Sciatic nerve (tissue), 2 donors: ENCODE measurements around the gene C13orf46. TPM values are rescaled to one million over a fixed set of nuclear protein-coding genes. Genes with fewer than 3 reads are reported as not detected.
A peak's percentile ranks its signal among the peaks of the same experiment; 100 is the strongest.

Experiments used
- ATAC-seq: fragments of 200-7000 bp; cut with Tn5 transposase; one replicate; pipeline ENCODE4 v1.9.1; 2020; ENCODE audit warnings: mild to moderate bottlenecking, moderate library complexity
- DNase-seq: peaks from one replicate; pipeline ENCODE4 v3.0.0-alpha.2; 2020; ENCODE audit warnings: low spot score
- intact Hi-C: fragments of 100-400 bp; cut with DNase I; formaldehyde crosslinking; loops from one replicate; pipeline ENCODE4 v1.14.2; 2022
- total RNA-seq: library from RNA; stranded (reverse); fragmentation: NEBNext Ultra II Directional; extraction: Animal tissue kit (Norgen Biotek cat#: 25700); gene quantifications from one replicate; pipeline ENCODE4 v1.2.1, GENCODE V29; 2021
- donor health status: DM: no; HTN: no; CAD: no.
- donor health status: DM: no; HTN: no; CAD: no.

C13orf46 gene
- total RNA-seq, 1 donor from 2014 or later, result 3.6 TPM

DNA sequence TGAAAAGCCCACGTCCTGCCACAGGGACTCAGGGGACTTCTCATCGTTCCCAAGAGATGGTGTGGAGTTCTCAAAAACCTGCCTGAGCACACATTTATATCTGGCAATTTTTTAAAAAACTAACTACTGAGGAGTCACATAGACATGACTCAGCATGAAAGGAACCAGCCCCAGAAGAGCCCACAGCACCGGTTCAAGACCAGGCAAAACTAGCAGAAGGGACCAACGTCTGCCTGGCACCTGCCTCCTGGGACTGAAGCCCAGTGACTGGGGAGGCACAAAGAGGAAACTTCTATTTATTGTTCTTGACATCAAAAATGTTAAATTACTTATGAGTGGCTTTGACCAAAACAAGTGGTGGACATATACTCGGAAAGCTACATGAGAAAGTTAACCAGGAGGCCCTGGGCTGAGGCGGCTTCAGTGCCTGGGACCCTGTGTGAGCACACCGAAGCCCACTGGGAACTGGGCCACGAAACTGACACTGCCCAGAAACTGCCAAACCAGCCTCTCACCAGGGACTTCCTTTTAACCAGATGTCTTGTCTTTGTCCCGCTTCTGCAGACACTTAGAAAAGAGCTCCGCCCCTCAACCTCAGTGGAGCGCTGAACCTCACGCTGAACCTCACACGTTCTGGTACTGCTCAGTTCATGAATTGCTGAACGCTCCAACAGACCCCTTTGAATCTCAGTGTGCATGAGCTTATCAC is 25.7 kb downstream of the C13orf46 start:
- intact Hi-C loops, result no loop called here
- ATAC-seq, result no peak
- no peak for DNase-seq

DNA sequence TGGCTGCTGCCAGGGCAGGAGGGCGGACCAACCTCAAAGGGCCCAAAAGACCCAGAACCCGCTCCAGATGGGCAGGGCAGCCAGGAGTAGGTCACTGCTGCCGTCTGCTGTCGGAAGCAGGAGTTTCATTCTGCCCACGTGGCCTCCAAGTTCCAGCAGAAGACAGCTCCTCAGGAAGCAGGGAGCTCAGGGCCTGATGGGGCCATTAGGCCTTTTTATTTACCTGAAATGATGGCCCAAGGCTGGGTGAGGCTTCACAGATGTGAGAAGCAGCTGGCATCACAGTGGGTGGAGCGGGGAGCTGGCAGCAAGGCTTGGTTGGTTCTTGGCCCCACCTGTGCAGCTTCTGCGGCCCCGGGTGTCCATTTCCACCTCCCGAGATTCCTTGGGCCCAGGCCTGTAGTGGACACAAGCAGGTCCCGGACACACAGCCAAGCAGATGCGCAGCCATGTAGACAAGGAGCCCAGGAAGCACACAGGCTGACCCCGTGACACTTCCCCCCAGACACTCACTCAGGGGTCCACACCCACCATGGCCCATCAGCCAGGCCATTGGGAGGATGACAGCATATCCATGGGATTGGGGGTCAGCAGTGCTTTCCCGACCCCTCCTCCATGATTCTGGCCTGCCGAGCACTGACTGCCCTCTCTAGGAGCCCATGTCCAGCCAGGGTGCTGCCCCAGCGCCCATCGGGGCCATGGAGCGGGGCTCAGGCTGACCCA is 26.4 kb downstream of the C13orf46 start:
- intact Hi-C loops, result loop anchor here (2.0 kb wide), 1 partner anchor 131 kb away; no protein-coding TSS in a partner anchor
- DNase-seq, result no peak
- peak; percentile 71 for ATAC-seq

DNA sequence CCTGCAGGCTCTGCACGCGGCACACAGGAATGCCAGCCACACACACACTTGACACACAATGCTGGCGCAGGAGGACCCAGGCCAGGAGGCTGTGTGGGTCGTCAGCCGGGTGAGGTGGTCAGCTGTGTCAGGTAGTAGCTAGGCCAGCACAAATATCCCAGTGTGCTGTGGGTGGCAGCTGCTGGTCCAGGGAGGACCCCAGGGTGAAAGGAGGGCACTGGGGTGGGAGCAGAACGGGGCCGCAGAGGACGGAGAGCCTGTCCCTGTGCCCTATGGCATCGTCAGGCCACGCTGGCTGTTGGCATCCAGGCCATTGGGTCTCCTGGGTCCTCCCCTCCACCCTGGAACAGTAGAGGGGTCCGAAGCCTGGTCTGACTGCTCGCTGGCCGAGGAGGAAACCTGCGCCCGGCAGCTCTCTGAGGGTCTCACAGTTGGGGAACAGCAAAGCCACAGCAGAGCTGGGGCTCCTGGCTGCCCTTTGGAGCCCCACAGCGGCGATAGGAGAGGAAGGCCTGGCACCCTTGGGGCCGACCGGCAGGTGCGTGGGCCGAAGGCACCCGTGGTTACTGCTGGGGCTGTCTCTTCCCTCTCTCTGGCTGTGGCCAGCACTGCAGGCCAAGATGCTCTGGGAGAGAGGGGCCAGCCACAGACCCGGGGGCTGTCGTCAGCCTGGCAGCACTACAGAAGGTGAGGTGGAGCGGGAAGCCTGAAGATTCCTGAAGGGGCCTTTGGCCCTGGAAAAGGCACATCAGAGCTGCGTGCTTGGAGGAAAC is 27.3 kb downstream of the C13orf46 start:
- ATAC-seq (peak; percentile 5), DNase-seq (no peak)
- intact Hi-C loops, result loop anchor here (2.0 kb wide), 1 partner anchor 130 kb away; no protein-coding TSS in a partner anchor

DNA sequence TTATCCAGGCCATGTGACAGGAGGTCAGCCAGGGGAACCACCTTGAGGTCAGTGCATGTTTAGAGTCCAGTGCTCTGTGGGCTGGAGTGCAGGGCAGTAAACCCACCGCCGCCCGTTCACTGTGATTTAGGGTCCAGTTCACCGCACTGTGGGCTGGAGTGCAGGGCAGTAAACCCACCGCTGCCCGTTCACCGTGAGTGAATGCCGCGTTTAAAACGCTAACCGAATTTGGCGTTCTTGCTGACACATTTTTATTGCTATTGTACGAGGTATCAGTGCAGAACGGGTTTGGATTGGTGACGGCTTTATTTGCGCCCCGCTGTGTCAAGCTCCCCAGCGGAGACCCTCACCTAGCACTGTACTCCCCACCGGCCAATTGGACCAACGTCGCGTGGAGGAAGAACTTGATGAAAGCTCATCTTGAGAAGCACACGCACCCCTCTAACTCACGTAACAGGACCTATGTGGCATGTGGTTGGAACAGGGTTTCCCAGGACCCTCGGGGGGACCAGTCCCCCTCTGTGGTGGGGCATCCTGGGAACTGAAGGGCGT is 27.9 kb downstream of the C13orf46 start:
- ATAC-seq (no peak), DNase-seq (no peak)
- intact Hi-C loops, result loop anchor here (2.0 kb wide), 1 partner anchor 129 kb away; no protein-coding TSS in a partner anchor

DNA sequence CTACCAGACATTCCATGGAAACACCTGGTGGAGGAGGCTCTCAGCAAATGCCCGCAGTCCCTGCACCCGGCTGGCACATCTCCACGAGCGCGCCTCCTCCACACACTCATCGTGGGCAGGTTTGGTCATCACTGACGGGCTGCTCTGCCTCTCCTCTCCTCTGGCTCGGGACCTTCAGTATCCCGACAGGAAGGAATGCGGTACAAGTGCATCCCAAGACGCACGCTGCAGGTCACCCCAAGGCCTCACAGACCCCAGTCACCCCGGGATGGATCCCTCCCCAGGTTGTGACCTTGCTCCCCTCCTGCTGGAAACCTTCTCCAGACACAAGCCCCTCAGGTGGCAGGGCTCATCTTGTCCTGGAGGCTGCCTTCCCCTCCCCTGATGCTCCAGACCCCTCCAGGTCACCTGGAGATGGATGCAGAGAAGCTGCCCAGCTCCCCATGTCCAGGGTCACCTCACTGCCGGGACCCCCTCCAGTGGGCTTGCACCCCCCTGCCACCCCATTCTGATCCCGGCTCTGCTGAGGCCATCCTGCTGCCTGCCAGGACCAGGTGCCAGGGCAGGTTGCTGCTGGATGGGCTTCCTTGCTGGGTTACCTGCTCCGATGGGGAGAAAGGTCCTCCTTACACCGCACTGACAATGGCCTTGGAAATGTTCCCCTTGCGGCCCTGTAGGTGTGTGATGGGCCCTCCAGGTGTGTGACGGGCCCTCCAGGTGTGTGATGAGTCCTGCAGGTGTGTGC is 29.9 kb downstream of the C13orf46 start:
- ATAC-seq (no peak), DNase-seq (no peak)
- intact Hi-C loops, result no loop called here

DNA sequence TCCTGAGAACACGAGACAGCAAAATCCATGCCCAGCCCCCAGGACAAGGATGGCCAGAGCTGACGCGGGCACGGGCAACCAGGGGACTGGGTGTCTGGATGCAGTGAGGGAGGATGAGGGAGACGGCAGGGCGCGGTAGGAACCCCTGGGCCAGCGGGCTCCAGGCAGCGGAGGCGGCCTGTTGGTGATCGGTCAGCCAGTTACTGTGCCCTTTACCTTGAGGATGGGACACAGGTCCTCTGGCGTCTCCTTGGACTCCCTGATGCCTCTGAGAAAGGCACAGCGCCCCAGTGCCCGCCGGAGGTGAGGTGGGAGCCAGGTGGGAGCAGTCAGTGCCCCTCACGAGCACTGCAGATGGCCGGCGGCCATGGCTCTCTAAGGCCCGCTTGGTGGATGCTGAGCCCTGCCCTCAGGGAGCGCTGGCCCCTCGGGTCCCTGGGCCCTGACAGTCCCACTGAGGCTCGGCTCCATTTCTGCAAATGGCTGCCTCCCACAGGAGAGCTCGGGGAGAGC is 31.2 kb downstream of the C13orf46 start:
- DNase-seq (no peak), ATAC-seq (no peak)
- intact Hi-C loops, result no loop called here

DNA sequence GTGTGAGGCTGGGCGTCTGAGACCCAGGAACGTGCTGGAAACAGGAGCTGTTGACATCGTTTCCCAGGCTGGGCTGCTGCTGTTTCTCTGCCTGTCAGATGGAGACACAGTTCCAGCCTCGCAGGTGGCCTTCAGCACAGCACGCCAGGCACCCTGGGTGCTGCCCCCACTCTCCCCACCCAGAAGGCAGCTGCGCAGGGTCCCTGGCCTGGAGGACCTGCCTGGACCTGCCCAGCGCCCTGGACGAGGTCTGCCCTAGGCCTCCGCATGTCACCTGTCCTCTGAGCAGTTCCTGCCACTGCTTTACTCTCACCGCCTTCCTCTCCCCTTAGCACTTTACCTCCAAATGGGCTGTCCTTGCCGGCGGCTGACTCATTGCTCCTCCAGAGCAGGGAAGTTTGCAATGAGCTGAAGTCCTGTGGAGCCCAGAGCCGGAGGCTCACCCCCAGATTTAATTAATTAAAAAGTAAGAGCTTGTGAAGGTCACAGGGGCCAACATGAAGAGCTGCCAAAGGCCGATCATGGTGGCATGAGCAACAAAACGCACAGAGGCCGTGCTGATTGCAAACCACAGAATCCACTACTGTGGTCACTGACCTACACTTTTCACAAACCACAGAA is 32.2 kb downstream of the C13orf46 start:
- intact Hi-C loops, result no loop called here
- ATAC-seq, result no peak
- DNase-seq, result no peak

DNA sequence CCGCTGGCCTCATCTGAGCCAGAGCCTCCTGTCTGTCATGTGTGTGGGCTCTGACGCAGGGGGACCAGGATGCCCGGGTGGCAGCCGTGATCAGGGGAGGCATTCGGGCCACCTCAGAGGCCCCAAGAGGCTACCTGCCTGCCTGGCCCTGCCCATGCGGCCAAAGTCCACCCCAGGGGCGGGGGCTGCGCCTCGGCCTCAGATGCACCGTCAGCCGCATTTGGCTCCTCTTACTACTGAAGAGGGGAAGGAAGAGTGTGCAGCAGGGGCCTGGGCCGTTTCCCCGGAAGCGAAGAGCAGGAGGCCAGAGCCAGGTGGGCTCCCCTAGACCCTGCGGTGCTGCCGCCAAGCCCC is 34.0 kb downstream of the C13orf46 start:
- intact Hi-C loops, result no loop called here
- DNase-seq (no peak), ATAC-seq (no peak)

DNA sequence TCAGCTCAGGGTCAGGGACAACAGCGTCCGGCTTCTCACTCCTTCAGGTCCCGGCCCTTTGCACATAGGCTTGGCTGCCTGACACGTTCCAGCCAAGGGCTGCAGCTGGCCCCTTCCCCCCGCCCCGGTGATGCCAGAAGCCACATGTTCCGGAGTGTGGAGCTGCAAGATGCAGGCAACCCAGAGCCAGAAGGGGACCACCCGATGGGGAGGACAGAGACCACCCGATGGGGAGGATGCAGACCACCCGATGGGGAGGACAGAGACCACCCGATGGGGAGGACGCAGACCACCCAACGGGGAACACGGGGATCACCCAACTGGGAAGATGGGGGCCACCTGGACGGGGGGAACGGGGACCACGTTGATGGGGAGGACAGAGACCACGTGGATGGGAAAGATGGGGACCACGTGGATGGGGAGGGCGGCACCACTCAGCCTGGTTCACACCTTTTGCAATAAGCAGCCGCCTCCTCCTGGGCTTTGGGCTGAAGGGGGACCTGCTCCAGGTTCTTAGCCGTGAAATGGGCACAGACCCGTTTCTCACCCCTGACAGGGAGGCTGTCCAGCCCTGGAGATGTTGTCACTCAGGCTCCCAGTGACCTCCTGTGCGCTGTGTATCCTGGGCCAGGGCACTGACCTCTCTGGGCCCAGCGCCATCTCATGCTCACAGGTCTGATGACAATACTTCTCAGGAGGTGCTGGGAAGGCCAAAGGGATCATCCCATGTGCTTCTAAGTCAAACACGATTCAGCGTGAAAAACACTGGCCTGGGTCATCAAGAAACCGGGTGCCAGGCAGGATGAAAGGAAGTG is 34.5 kb downstream of the C13orf46 start:
- DNase-seq, result peak; percentile 62
- ATAC-seq, result no peak
- intact Hi-C loops, result no loop called here

DNA sequence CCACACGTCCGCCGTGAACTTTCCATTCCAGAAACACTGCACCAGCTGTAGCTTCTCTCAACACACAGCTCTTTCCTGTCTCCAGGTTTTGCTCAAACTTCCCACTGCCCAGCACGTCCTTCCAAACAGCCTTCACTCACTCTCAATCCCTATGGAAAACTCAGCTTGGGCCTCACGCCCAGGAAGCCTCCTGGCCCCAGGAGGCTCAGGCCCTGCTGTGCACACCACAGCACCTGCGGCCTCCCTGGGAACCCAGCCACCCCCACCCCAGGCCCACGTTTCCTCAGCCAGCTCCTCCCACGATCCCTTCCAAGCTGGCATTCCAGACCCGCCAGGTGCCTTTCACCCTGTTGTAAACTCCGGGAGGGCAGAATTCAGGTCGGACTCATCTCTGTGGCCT is 35.2 kb downstream of the C13orf46 start:
- intact Hi-C loops, result no loop called here
- DNase-seq (no peak), ATAC-seq (peak; percentile 7)

DNA sequence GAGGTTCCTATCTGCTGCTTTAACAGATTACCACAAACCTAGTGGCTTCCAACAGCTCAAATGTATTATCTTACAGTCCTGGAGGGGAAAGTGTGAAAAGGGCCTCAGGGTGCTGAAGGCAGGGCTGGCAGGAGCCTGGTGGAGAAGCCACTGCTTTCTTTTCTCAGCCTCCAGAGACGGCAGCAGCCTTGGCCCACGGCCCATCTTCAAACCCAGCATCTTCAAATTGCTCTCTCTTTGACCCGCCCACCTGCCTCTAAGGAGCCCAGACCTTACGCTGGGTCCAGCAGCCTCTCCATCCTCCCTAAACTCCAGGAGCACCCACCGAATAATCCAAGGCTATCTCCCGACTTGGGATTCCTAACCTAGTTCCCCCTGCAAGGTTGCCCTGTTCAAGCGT is 35.6 kb downstream of the C13orf46 start:
- intact Hi-C loops, result no loop called here
- no peak for ATAC-seq

DNA sequence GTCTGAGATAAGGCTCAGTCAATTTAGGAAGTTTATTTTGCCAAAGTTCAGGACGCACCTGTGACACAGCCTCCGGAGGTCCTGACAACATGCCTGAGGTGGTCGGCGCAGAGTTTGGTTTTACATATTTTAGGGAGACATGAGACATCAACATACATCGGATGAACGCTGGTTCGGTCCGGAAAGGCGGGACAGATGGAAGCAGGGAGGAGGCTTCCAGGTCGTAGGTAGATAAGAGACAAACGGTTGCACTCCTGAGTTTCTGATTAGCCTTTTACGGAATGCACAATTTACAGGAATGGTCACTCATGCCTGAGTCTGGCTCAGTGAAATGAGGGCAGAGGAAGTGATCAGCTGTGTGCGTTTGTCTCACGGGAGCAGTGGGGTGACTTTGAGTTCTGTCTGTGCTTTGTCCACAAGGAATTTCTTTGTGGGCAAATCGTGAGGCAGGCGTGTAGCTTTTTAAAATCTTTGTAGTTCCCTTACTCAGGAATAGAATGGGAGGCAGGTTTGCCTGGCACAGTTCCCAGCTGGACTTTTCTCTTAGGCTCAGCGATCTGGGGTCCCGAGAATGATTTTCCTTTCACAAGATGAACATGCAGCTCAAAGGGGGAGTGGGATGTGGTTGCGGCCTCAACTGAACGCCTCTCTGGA is 36.2 kb downstream of the C13orf46 start:
- ATAC-seq, result no peak
- DNase-seq, result no peak
- intact Hi-C loops, result no loop called here

More for the DNA sequence above, 35.6 kb downstream of the C13orf46 start:
- DNase-seq, result no peak

DNA sequence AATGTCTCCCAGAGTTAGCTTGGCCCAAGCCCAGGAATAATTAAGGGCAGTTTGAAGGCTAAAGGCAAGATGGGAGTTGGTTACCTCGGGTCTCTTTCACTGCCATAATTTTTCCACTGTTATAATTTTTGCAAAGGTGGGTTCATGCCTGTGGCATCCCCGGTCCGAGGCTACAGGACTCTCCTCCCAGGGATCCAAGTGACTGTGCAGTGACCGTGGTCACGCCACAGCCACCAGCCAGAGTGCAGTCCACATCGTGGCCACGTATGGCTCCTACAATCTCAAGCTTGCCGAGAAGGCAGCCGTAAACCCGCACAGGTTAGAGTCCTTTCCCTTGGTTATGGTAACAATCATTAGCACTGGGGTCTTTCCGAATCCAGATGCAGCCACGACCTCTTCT is 36.8 kb downstream of the C13orf46 start:
- ATAC-seq (no peak), DNase-seq (peak; percentile 33)
- intact Hi-C loops, result no loop called here

DNA sequence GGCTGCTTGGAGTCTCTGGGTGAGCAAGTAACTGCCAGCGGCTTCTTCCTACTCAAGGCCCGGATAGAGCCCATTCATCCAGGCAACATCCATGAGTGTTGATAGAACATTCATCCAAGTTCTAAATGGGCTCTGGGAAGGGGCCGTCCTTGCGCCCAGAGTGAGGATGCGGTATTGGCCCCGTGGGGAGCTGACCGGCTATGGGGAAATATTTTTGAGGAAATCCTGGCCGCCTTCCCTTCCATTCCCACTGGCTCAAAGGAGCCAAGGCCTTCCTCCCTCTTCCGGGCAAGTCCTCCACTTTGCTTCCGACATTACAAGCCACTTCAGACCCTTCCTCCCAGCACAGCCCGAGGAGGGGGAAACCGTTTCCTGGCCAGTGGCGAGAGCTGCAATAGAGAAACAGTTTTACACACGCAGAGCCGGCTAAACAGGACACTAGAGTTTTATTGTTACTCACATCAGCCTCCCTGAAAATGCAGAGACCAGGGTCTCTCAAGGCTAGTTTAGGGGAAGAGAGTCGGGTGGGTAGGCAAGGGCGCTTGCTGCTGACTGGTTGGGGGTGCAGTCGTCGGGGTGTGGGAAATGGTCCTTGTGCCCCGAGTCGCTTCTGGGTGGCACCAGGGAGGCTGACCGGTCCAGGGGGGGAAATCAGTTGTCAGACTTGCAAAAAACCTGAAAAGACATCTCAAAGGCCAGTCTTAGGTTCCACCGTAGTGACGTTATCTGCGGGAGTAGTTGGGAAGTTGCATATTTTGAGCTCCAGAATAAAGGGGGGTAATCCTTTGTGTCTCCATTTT is 37.5 kb downstream of the C13orf46 start:
- DNase-seq (peak; percentile 45), ATAC-seq (no peak)
- intact Hi-C loops, result no loop called here

DNA sequence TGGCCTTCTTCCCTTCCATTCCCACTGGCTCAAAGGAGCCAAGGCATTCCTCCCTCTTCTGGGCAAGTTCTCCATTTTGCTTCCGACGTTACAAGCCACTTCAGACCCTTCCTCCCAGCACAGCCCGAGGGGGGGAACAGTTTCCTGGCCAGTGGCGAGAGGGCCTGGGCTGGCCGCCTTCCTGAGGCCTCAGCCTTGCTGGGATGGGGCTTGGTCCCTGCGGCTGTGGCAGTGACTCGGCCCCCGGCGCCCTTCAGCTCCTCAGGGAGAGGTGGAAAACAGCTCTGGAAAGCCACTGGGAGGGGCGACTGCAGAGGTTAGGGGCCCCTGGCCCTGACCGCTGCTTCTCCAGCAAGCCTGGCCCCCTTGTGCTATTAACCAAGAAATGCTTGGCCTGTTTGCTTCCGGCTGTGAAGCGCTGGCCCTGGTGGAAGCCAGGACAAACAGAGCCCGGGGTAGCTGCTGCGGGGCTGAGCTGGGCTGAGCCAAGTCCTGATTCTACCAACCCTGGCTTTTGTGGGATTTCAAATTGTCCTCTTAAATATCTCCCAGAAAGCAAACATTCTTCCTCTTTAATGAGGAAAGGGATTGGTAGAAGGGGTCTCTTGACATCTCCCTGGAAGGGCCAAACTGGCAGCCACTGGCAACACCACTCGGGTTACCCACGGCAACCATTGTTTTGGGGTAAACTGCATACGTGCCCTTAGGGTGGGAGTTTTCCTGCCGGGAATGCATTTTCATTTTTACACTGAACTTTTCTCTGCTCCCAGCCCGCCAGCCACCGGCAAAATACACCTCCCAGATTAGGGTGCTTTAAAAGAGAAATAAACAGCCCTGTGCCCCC is 38.7 kb downstream of the C13orf46 start:
- intact Hi-C loops, result no loop called here
- ATAC-seq, result peak; percentile 39
- peak; percentile 52 for DNase-seq
